ENCODE data around the gene TMEM40. TPM values are rescaled to one million over a fixed set of nuclear protein-coding genes. Genes with fewer than 3 reads are reported as not detected.
"Not testable (repeated sequence)": the region's sequence is repeated elsewhere in the genome, so short reads cannot be mapped to it uniquely, and the experiment has no call there.

The TMEM40 gene
- total RNA-seq, 1 experiment from 2014 or later = not detected

GRCh38 chr3:12777171-12777570 is 18.1 kb upstream of the TMEM40 start:
- Histone ChIP-seq H2BK12ac (ENCODE audit: insufficient read length, low read depth, low read length) (no peak overlapping the region), H4K8ac (replicated peaks; ENCODE audit: insufficient read length, low read depth, low read length) (no peak overlapping the region), H3K9me3 (ENCODE audit: control insufficient read depth, low read depth, low read length) (no peaks in the 10 kb centered on the region), H4K91ac (ENCODE audit: insufficient read length, low read depth, low read length) (no peak overlapping the region), H2AFZ (ENCODE audit: low read length) (no peak overlapping the region), H3K27ac (ENCODE audit: insufficient read length, low read depth, low read length) (no peak overlapping the region), H3K27me3 (ENCODE audit: insufficient read depth, low read length) (no peaks in the 10 kb centered on the region; the same call in 1 of the 2 replicates), H3K9ac (ENCODE audit: extremely low read depth, insufficient read length, low read length) (no peak overlapping the region), H2BK120ac (ENCODE audit: low read depth, low read length, poor library complexity, severe bottlenecking) (no peak overlapping the region), H4K20me1 (ENCODE audit: control insufficient read depth, insufficient read depth, insufficient read length) (no peaks in the 10 kb centered on the region), H2AK5ac (ENCODE audit: insufficient read length, low read length) (no peak overlapping the region), H2BK5ac (ENCODE audit: insufficient read length, low read length) (no peak overlapping the region), H3K79me1 (ENCODE audit: insufficient read depth, low read depth, low read length, poor library complexity, severe bottlenecking) (no peaks in the 10 kb centered on the region), H3K4me2 (ENCODE audit: insufficient read depth, insufficient read length, low read length) (no peak overlapping the region), H3K14ac (ENCODE audit: insufficient read depth, low read length) (no peak overlapping the region), H3T11ph (ENCODE audit: low read length) (no peak overlapping the region), H3K23me2 (ENCODE audit: insufficient read length, low read depth, low read length, poor library complexity, severe bottlenecking) (no peaks in the 10 kb centered on the region), H3K4me1 (ENCODE audit: insufficient read depth, low read length) (no peaks in the 10 kb centered on the region), H3K18ac (ENCODE audit: insufficient read length, low read depth, low read length) (no peak overlapping the region), H3K56ac (ENCODE audit: insufficient read length, low read depth, low read length) (no peak overlapping the region), H4K5ac (ENCODE audit: insufficient read length, low read depth, low read length) (no peak overlapping the region), H3K23ac (ENCODE audit: insufficient read length, low read depth, low read length) (no peak overlapping the region), H2BK20ac (ENCODE audit: low read depth, low read length, poor library complexity, severe bottlenecking) (no peak overlapping the region), H3K79me2 (ENCODE audit: insufficient read depth, low read length) (no peaks in the 10 kb centered on the region), H2BK15ac (ENCODE audit: low read depth, low read length) (no peak overlapping the region), H3K4ac (ENCODE audit: low read depth, low read length) (no peak overlapping the region)
- TF ChIP-seq, protein P1, sequence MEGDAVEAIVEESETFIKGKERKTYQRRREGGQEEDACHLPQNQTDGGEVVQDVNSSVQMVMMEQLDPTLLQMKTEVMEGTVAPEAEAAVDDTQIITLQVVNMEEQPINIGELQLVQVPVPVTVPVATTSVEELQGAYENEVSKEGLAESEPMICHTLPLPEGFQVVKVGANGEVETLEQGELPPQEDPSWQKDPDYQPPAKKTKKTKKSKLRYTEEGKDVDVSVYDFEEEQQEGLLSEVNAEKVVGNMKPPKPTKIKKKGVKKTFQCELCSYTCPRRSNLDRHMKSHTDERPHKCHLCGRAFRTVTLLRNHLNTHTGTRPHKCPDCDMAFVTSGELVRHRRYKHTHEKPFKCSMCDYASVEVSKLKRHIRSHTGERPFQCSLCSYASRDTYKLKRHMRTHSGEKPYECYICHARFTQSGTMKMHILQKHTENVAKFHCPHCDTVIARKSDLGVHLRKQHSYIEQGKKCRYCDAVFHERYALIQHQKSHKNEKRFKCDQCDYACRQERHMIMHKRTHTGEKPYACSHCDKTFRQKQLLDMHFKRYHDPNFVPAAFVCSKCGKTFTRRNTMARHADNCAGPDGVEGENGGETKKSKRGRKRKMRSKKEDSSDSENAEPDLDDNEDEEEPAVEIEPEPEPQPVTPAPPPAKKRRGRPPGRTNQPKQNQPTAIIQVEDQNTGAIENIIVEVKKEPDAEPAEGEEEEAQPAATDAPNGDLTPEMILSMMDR (conservative IDR thresholded peaks at IDR 0.05) = no peak
- no peak overlapping the region for H3K27ac Mint-ChIP-seq
- no peaks in the 10 kb centered on the region; a peak in 1 of 7 replicates for H3K36me3 Mint-ChIP-seq (ENCODE audit: insufficient read depth in 1 of 3, low read depth in 3 of 3)
- peaks cover 13% of the 10 kb centered on the region; the same call in 1 of the 2 replicates for H3K27me3 Mint-ChIP-seq (ENCODE audit: low read depth)
- peaks cover 0 to 3% of the 10 kb centered on the region in 2 experiments; a peak in 2 of 5 replicates for H3K9me3 Mint-ChIP-seq
- H3K4me1 Mint-ChIP-seq = peaks cover 4 to 5% of the 10 kb centered on the region in 2 experiments
- no CpG with 5 or more reads among the region's 4 CpGs for WGBS (ENCODE audit: extremely low coverage, insufficient read length, low lambda C conversion rate)
- DNase-seq = no peak
- no peak overlapping the region for H3K4me3 Mint-ChIP-seq

- no CpG with 5 or more reads among the region's 6 CpGs for WGBS (ENCODE audit: extremely low coverage, insufficient read length, low lambda C conversion rate)
- H3T11ph ChIP-seq (ENCODE audit: low read length); H3K4ac ChIP-seq (ENCODE audit: low read depth, low read length); H3K4me1 Mint-ChIP-seq; H4K8ac ChIP-seq (replicated peaks; ENCODE audit: insufficient read length, low read depth, low read length); H2BK5ac ChIP-seq (ENCODE audit: insufficient read length, low read length); H3K9me3 ChIP-seq (ENCODE audit: control insufficient read depth, low read depth, low read length); H3K23ac ChIP-seq (ENCODE audit: insufficient read length, low read depth, low read length); H3K27me3 ChIP-seq (ENCODE audit: insufficient read depth, low read length); H3K9me3 Mint-ChIP-seq; H2BK20ac ChIP-seq (ENCODE audit: low read depth, low read length, poor library complexity, severe bottlenecking); H2AFZ ChIP-seq (ENCODE audit: low read length); H2BK120ac ChIP-seq (ENCODE audit: low read depth, low read length, poor library complexity, severe bottlenecking); H3K79me2 ChIP-seq (ENCODE audit: insufficient read depth, low read length); H3K23me2 ChIP-seq (ENCODE audit: insufficient read length, low read depth, low read length, poor library complexity, severe bottlenecking); H2BK15ac ChIP-seq (ENCODE audit: low read depth, low read length); H3K4me2 ChIP-seq (ENCODE audit: insufficient read depth, insufficient read length, low read length); H3K4me3 Mint-ChIP-seq; H4K20me1 ChIP-seq (ENCODE audit: control insufficient read depth, insufficient read depth, insufficient read length); DNase-seq; H3K14ac ChIP-seq (ENCODE audit: insufficient read depth, low read length); H2AK5ac ChIP-seq (ENCODE audit: insufficient read length, low read length); H3K4me1 ChIP-seq (ENCODE audit: insufficient read depth, low read length); H3K9ac ChIP-seq (ENCODE audit: extremely low read depth, insufficient read length, low read length); H4K91ac ChIP-seq (ENCODE audit: insufficient read length, low read depth, low read length); H3K27ac ChIP-seq (ENCODE audit: insufficient read length, low read depth, low read length); H2BK12ac ChIP-seq (ENCODE audit: insufficient read length, low read depth, low read length); H3K56ac ChIP-seq (ENCODE audit: insufficient read length, low read depth, low read length); H3K79me1 ChIP-seq (ENCODE audit: insufficient read depth, low read depth, low read length, poor library complexity, severe bottlenecking); H4K5ac ChIP-seq (ENCODE audit: insufficient read length, low read depth, low read length); H3K36me3 Mint-ChIP-seq (ENCODE audit: insufficient read depth in 1 of 3, low read depth in 3 of 3); H3K18ac ChIP-seq (ENCODE audit: insufficient read length, low read depth, low read length): not testable (repeated sequence)
- peak overlapping the region in 1 of 3 experiments; percentile 56; a peak in 1 of 7 replicates for H3K27ac Mint-ChIP-seq
- peaks cover 13% of the 10 kb centered on the region; the same call in 1 of the 2 replicates for H3K27me3 Mint-ChIP-seq (ENCODE audit: low read depth)
Observed at GRCh38 chr3:12775970-12776369, 16.9 kb upstream of the TMEM40 start.

All from H9 (cell line).